Activated naive CD4-positive, alpha-beta T cell treated with anti-CD3 and anti-CD28 coated beads, Interleukin-2, amount 50 U/mL, for 24 hours (primary cell): ENCODE data around the gene PEPD.

Experiments used
- H3K27ac Mint-ChIP-seq: one replicate; pipeline ENCODE4 v1.8.0; 2021; ENCODE audit warnings: mild to moderate bottlenecking, mixed read lengths
- H3K27me3 Mint-ChIP-seq: one replicate; pipeline ENCODE4 v1.8.0; 2021; ENCODE audit warnings: mixed read lengths
- H3K36me3 Mint-ChIP-seq: one replicate; pipeline ENCODE4 v1.8.0; 2021; ENCODE audit warnings: mixed read lengths
- H3K4me1 Mint-ChIP-seq: one replicate; pipeline ENCODE4 v1.8.0; 2021; ENCODE audit warnings: mixed read lengths
- H3K4me3 Mint-ChIP-seq: one replicate; pipeline ENCODE4 v1.8.0; 2021; ENCODE audit warnings: mild to moderate bottlenecking, mixed read lengths
- H3K9me3 Mint-ChIP-seq: one replicate; pipeline ENCODE4 v1.8.0; 2021; ENCODE audit warnings: mixed read lengths

The PEPD gene

DNA sequence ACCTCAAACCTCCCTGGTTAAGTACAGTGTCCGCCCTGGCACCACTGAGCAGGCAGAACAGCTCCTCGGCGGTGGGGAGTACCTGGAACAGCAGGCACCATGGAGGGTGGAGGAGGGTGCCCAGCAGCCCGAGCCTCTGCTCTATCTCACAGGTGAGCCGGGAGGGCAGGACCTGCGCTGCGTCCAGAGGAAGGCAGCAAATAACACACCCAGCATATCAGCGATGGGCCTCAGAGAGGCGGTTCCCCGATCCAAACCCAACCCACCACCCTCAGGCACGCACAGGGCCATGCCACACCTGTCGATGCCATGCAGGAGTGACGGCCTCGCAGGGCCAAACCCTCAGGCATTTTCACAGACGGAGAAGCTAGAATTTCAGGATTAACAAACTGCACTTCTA is 11.8 kb downstream of the PEPD start:
- Mint-ChIP-seq H3K27ac (no peak overlapping the region), H3K36me3 (peaks cover 3% of the 10 kb centered on the region), H3K4me1 (no peaks in the 10 kb centered on the region), H3K9me3 (no peaks in the 10 kb centered on the region), H3K4me3 (no peak overlapping the region), H3K27me3 (no peaks in the 10 kb centered on the region)

DNA sequence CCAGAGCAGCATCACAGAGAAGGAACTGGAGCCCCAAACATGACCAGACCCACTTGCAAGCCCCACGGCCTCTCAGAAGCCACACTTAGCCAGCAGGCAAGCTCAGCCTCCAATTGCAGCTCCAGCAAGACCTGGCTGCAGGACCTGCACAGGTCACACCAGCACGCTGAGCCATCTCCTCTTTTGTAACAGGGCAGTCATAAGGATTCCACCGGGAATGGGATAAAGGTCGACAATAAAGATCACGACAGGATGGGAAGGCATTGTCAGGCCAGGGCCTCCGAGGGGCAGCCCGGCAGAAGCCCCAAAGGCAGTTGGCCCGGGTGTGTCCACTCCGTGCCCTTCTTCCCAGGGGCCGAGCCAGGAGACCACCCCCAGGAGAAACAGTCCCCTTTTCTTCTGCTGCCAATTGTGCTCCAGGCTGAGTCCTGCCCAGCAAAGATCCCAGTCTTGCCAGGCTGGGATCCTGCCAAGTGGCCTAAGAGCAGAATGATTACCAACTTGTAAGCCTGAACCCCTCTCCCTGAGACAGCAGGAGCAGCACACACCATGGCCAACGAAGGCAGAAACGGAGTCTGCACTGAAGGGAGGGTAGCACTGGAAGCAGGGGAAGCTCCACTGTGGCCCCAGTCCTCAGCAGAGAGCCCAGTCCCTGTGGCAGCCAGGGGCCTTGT is 12.5 kb downstream of the PEPD start:
- Mint-ChIP-seq H3K36me3 (peaks cover 3% of the 10 kb centered on the region), H3K4me3 (no peak overlapping the region), H3K4me1 (no peaks in the 10 kb centered on the region), H3K9me3 (no peaks in the 10 kb centered on the region), H3K27me3 (no peaks in the 10 kb centered on the region), H3K27ac (no peak overlapping the region)

DNA sequence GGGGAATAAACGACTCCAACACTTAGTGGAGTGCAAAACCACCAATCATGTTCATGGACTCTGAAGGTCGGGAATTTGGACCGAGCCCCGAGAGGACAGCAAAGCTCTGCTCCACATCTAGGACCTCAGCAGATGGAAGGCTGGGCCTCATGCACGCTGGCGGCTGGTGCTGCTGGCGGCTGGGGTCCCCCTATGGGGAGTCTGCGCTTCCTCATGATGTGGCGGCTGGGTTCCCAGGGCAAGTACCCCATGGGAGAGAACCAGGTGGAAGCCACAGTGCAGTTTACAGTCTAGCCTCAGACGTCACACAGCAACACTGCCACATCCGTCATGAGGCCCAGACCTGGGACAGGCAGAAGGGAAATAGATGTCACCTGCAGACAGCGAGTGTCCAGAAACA is 13.2 kb downstream of the PEPD start:
- Mint-ChIP-seq H3K27me3 (no peaks in the 10 kb centered on the region), H3K4me1 (no peaks in the 10 kb centered on the region), H3K36me3 (peaks cover 3% of the 10 kb centered on the region)

DNA sequence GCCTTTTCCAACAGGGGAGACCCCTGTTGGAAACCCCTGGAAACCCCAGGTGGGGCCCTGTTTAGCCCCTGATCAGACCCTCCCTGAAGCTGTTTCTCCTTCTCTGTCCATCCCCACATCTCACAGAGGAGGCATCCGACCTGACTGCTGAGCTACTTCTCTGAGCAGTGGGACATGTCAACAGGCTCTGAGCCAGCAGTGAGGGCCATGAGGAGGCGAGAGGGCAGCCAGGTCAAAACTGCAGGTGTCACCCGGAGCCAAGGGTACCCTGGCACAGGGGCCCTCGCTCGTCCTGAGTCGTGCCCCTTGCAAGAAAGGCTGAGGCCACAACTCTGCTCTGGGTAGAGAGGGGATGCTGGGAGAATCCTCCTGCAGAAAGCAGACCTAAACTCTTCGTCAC is 13.6 kb downstream of the PEPD start:
- H3K4me1 Mint-ChIP-seq: no peaks in the 10 kb centered on the region
- peaks cover 3% of the 10 kb centered on the region for H3K36me3 Mint-ChIP-seq
- no peaks in the 10 kb centered on the region for H3K9me3 Mint-ChIP-seq
- no peaks in the 10 kb centered on the region for H3K27me3 Mint-ChIP-seq
- H3K4me3 Mint-ChIP-seq: no peak overlapping the region
- no peak overlapping the region for H3K27ac Mint-ChIP-seq

More for the DNA sequence above, 13.2 kb downstream of the PEPD start:
- Mint-ChIP-seq H3K4me3 (no peak overlapping the region), H3K27ac (no peak overlapping the region), H3K9me3 (no peaks in the 10 kb centered on the region)

GRCh38 chr19:33507021-33507956 is 14.3 kb downstream of the PEPD start:
- no peak overlapping the region for H3K4me3 Mint-ChIP-seq
- H3K36me3 Mint-ChIP-seq: peaks cover 3% of the 10 kb centered on the region
- no peaks in the 10 kb centered on the region for H3K9me3 Mint-ChIP-seq
- no peak overlapping the region for H3K27ac Mint-ChIP-seq
- no peaks in the 10 kb centered on the region for H3K4me1 Mint-ChIP-seq
- H3K27me3 Mint-ChIP-seq: no peaks in the 10 kb centered on the region

DNA sequence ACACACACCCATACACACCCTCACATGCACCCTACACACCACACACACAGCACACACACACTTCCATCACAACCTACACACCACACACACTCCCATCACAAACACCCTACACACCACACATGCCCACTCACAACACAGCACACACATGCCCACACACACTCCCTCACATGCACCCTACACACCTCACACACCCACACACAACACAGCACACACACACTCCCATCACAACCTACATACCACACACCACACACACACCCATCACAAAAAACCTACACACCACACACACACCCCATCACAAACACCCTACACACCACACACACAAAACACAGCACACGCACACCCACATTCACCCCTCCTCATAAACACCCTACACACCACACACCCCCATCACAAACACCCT is 15.1 kb downstream of the PEPD start:
- no peaks in the 10 kb centered on the region for H3K27me3 Mint-ChIP-seq
- H3K4me1 Mint-ChIP-seq: no peaks in the 10 kb centered on the region
- peak overlapping the region; percentile 56 for H3K27ac Mint-ChIP-seq
- H3K9me3 Mint-ChIP-seq: no peaks in the 10 kb centered on the region
- H3K36me3 Mint-ChIP-seq: peaks cover 1% of the 10 kb centered on the region
- no peak overlapping the region for H3K4me3 Mint-ChIP-seq

DNA sequence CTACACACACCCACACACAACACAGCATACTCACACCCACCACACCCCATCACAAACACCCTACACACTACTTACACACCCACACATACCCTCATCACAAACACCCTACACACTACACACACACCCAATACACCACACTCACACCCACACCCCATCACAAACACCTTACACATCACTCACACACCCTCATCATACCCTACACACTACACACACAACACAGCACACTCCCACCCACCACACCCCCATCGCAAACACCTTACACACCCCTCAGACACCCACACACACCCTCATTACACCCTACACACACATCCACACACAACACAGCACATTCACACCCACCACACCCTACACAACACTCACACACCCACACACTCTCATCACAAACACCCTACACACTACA is 15.8 kb downstream of the PEPD start:
- H3K4me1 Mint-ChIP-seq: no peaks in the 10 kb centered on the region
- no peaks in the 10 kb centered on the region for H3K9me3 Mint-ChIP-seq
- no peak overlapping the region for H3K27ac Mint-ChIP-seq
- peaks cover 1% of the 10 kb centered on the region for H3K36me3 Mint-ChIP-seq
- H3K27me3 Mint-ChIP-seq: no peaks in the 10 kb centered on the region
- no peak overlapping the region for H3K4me3 Mint-ChIP-seq

DNA sequence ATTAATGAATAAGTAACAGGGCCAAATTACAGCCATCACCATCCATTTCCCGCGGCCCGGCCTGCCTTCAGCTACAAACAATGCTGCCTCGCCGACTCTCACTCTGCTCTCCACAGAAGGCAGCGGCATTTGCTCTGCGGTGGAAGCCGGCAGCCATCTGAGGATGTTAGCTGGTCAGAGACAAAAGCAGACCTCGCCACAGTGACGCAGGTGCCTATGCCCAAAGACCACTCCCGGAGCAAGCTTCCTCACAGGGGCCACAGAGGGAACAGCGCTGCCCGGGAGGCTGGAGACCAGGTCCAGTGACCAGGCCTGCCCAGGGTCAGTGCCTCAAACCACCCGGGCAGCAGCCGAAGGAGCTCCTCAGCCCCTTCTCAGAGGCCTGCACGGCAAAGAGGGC is 16.4 kb downstream of the PEPD start:
- Mint-ChIP-seq H3K4me1 (no peaks in the 10 kb centered on the region), H3K4me3 (no peak overlapping the region), H3K27ac (no peak overlapping the region), H3K27me3 (no peaks in the 10 kb centered on the region), H3K36me3 (peaks cover 1% of the 10 kb centered on the region), H3K9me3 (no peaks in the 10 kb centered on the region)

DNA sequence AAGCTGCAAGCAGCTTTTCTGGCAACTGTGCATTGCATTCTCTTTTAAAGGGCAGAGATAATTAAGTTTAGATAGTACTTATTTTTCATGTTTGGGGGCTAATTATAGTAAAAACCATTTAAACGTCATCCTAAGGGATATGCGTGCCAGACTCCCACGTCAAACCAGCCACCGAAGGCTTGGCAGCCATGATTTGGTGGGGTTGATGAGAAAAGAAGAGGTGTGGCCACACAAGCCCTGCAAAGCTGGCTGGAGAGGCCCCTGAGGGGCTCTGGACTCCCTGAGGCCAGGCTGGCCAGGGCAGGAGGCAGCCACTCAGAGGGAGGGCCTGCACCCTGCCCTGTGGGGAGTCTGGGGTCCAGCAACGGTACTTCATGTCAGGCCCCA is 17.5 kb downstream of the PEPD start:
- Mint-ChIP-seq H3K4me3 (no peak overlapping the region), H3K27me3 (no peaks in the 10 kb centered on the region), H3K27ac (no peak overlapping the region), H3K9me3 (no peaks in the 10 kb centered on the region), H3K4me1 (no peaks in the 10 kb centered on the region), H3K36me3 (peaks cover 2% of the 10 kb centered on the region)

DNA sequence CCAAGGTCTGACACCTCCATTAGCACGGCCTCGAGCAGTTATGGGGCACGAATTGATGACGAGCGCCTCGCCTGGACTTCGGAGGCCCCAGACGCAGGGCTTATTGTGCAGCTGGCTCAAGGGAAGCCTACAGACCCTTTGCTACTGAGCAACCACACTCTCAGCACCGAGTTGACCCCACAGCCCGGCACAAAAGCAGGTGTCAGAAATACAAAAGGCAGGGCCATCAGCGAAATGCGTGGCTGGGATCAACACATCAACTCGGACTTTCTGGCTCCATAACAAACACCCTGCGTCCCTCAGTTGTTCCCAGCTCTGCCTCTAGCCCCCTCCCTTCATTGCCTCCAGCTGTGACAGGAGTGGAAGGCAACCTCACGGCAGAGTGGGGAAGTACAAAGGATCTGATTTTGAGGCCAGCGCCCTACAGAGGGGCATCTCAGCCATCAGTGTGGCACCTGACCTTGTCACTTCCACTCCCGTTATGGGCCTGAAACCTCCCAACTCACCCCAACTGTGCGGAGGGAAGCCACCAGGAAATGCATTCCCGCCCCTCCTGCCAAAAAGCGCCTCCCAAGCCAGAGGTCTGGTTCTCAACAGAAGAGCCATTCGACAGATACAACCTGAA is 18.0 kb downstream of the PEPD start:
- no peaks in the 10 kb centered on the region for H3K27me3 Mint-ChIP-seq
- H3K27ac Mint-ChIP-seq: no peak overlapping the region
- H3K9me3 Mint-ChIP-seq: no peaks in the 10 kb centered on the region
- peaks cover 2% of the 10 kb centered on the region for H3K36me3 Mint-ChIP-seq
- no peaks in the 10 kb centered on the region for H3K4me1 Mint-ChIP-seq
- H3K4me3 Mint-ChIP-seq: no peak overlapping the region

- peaks cover 2% of the 10 kb centered on the region for H3K36me3 Mint-ChIP-seq
- H3K9me3 Mint-ChIP-seq: no peaks in the 10 kb centered on the region
- no peaks in the 10 kb centered on the region for H3K4me1 Mint-ChIP-seq
- H3K4me3 Mint-ChIP-seq: no peak overlapping the region
- H3K27me3 Mint-ChIP-seq: no peaks in the 10 kb centered on the region
- H3K27ac Mint-ChIP-seq: no peak overlapping the region
Observed at GRCh38 chr19:33503030-33503429, 18.6 kb downstream of the PEPD start.

GRCh38 chr19:33502521-33502920 is 19.1 kb downstream of the PEPD start:
- no peak overlapping the region for H3K4me3 Mint-ChIP-seq
- H3K9me3 Mint-ChIP-seq: no peaks in the 10 kb centered on the region
- no peaks in the 10 kb centered on the region for H3K4me1 Mint-ChIP-seq
- peaks cover 2% of the 10 kb centered on the region for H3K36me3 Mint-ChIP-seq
- H3K27ac Mint-ChIP-seq: no peak overlapping the region
- H3K27me3 Mint-ChIP-seq: no peaks in the 10 kb centered on the region

GRCh38 chr19:33501693-33502356 is 19.8 kb downstream of the PEPD start:
- Mint-ChIP-seq H3K27ac (no peak overlapping the region), H3K36me3 (peaks cover 2% of the 10 kb centered on the region), H3K4me3 (no peak overlapping the region), H3K9me3 (no peaks in the 10 kb centered on the region), H3K4me1 (no peaks in the 10 kb centered on the region), H3K27me3 (no peaks in the 10 kb centered on the region)

- Mint-ChIP-seq H3K36me3 (peaks cover 2% of the 10 kb centered on the region), H3K9me3 (no peaks in the 10 kb centered on the region), H3K27me3 (no peaks in the 10 kb centered on the region), H3K4me3 (no peak overlapping the region), H3K4me1 (no peaks in the 10 kb centered on the region), H3K27ac (no peak overlapping the region)
Observed at GRCh38 chr19:33500991-33501390, 20.6 kb downstream of the PEPD start.

GRCh38 chr19:33500586-33500985 is 21.0 kb downstream of the PEPD start:
- Mint-ChIP-seq H3K4me1 (no peaks in the 10 kb centered on the region), H3K27me3 (no peaks in the 10 kb centered on the region), H3K36me3 (peaks cover 2% of the 10 kb centered on the region), H3K27ac (no peak overlapping the region), H3K4me3 (no peak overlapping the region), H3K9me3 (no peaks in the 10 kb centered on the region)
